Thyroid gland (tissue), 4 donors: Measurements from ENCODE around the gene CTSO. TPM values are rescaled to one million over a fixed set of nuclear protein-coding genes. Genes with fewer than 3 reads are reported as not detected.

Experiments
- DNase-seq, 2 donors: peaks; one replicate each; pipeline ENCODE4 v3.0.0-alpha.2; 2019
- H3K27ac ChIP-seq, 3 donors: fragments of 200-600 bp; sonication (generic); 1 replicate in 2 of 3; 2 replicates in 1 of 3; pipeline ENCODE4 v1.5.1; 2016 to 2019; ENCODE audit warnings: mild to moderate bottlenecking in 1 of 3, moderate library complexity in 1 of 3
- H3K27me3 ChIP-seq: fragments of 200-600 bp; sonication (generic); one replicate; pipeline ENCODE4 v1.5.1; 2019
- H3K36me3 ChIP-seq, 2 donors: fragments of 200-600 bp; sonication (generic); one replicate each; pipeline ENCODE4 v1.5.1; 2016 to 2019
- H3K4me1 ChIP-seq, 2 donors: fragments of 200-600 bp; sonication (generic); one replicate each; pipeline ENCODE4 v1.5.1; 2017 to 2019
- H3K4me3 ChIP-seq, 3 donors: fragments of 200-600 bp; sonication (generic); replicated peaks in 1 of 3; 1 replicate in 2 of 3; 2 replicates in 1 of 3; pipeline ENCODE4 v1.5.1; 2016; ENCODE audit warnings: mild to moderate bottlenecking in 1 of 3
- H3K9me3 ChIP-seq: fragments of 200-600 bp; sonication (generic); one replicate; pipeline ENCODE4 v1.5.1; 2017
- POLR2A ChIP-seq, 2 donors: fragments of 450-650 bp; IDR thresholded peaks; one replicate each; pipeline ENCODE4 v1.6.1; 2017; ENCODE audit warnings: antibody characterized with exemption in 2 of 2, mild to moderate bottlenecking in 2 of 2, moderate library complexity in 1 of 2
- WGBS, 2 donors: methylation state at CpG; one replicate each; pipeline ENCODE4 v1.1.5; 2017; 5-methylcytosine and 5-hydroxymethylcytosine counted together
- intact Hi-C: fragments of 100-400 bp; cut with DNase I; formaldehyde crosslinking; loops from one replicate; pipeline ENCODE4 v1.15.1; 2023
- total RNA-seq, 4 donors: library from RNA; depleted of rRNA; stranded (reverse); fragments of >200 nt; gene quantifications; one replicate each; pipeline ENCODE4 v1.2.3, GENCODE V29; 2016
- TF ChIP-seq, protein P1 (sequence below), 6 experiments: fragments of 200-600 bp in 3 of 6; fragments of 450-650 bp in 3 of 6; sonication (generic) in 3 of 6; IDR thresholded peaks; one replicate each; pipeline ENCODE4 v1.5.1; 2016 to 2019; ENCODE audit warnings: antibody characterized with exemption in 6 of 6, mild to moderate bottlenecking in 2 of 6, inconsistent platforms in 1 of 6, moderate library complexity in 1 of 6

CTSO gene
- total RNA-seq, 4 donors from 2014 or later, result 31.9 to 36.3 (median 35.6) TPM

GRCh38 chr4:155891058-155891457 lies 62.6 kb downstream of the CTSO start:
- H3K27me3 ChIP-seq, result no peaks in the 10 kb centered on the region
- intact Hi-C loops, result no loop called here
- no peak overlapping the region for H3K27ac ChIP-seq
- no peak for TF ChIP-seq POLR2A (IDR thresholded peaks at IDR 0.05)
- TF ChIP-seq, protein P1, sequence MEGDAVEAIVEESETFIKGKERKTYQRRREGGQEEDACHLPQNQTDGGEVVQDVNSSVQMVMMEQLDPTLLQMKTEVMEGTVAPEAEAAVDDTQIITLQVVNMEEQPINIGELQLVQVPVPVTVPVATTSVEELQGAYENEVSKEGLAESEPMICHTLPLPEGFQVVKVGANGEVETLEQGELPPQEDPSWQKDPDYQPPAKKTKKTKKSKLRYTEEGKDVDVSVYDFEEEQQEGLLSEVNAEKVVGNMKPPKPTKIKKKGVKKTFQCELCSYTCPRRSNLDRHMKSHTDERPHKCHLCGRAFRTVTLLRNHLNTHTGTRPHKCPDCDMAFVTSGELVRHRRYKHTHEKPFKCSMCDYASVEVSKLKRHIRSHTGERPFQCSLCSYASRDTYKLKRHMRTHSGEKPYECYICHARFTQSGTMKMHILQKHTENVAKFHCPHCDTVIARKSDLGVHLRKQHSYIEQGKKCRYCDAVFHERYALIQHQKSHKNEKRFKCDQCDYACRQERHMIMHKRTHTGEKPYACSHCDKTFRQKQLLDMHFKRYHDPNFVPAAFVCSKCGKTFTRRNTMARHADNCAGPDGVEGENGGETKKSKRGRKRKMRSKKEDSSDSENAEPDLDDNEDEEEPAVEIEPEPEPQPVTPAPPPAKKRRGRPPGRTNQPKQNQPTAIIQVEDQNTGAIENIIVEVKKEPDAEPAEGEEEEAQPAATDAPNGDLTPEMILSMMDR (IDR thresholded peaks at IDR 0.05), result no peak
- H3K4me3 ChIP-seq, result no peak overlapping the region
- no peaks in the 10 kb centered on the region for H3K4me1 ChIP-seq
- DNase-seq, result no peak
- no peaks in the 10 kb centered on the region for H3K9me3 ChIP-seq
- WGBS, 2 donors, result 82% methylated on average over 3 of the region's 3 CpGs
- H3K36me3 ChIP-seq, result no peaks in the 10 kb centered on the region

GRCh38 chr4:155889946-155890345 lies 63.7 kb downstream of the CTSO start:
- H3K4me1 ChIP-seq, result no peaks in the 10 kb centered on the region
- WGBS, 2 donors, result 82 to 90% methylated on average over 2 of the region's 2 CpGs
- H3K27me3 ChIP-seq, result no peaks in the 10 kb centered on the region
- no peak overlapping the region for H3K27ac ChIP-seq
- intact Hi-C loops, result no loop called here
- TF ChIP-seq POLR2A (IDR thresholded peaks at IDR 0.05), result no peak
- TF ChIP-seq, protein P1 (IDR thresholded peaks at IDR 0.05), result no peak
- no peak overlapping the region for H3K4me3 ChIP-seq
- H3K9me3 ChIP-seq, result no peaks in the 10 kb centered on the region
- no peaks in the 10 kb centered on the region for H3K36me3 ChIP-seq
- no peak for DNase-seq

- 41 to 58% methylated on average over 5 of the region's 5 CpGs for WGBS, 2 donors
- DNase-seq, result no peak
- intact Hi-C loops, result no loop called here
- no peaks in the 10 kb centered on the region for H3K9me3 ChIP-seq
- H3K4me3 ChIP-seq, result no peak overlapping the region
- H3K27ac ChIP-seq, result no peak overlapping the region
- H3K36me3 ChIP-seq, result no peaks in the 10 kb centered on the region
- no peaks in the 10 kb centered on the region for H3K4me1 ChIP-seq
- H3K27me3 ChIP-seq, result no peaks in the 10 kb centered on the region
- TF ChIP-seq POLR2A (IDR thresholded peaks at IDR 0.05), result no peak
- TF ChIP-seq, protein P1 (IDR thresholded peaks at IDR 0.05), result no peak
These were observed 64.5 kb downstream of the CTSO start for GRCh38 chr4:155889031-155889793.

GRCh38 chr4:155887847-155888570 lies 65.7 kb downstream of the CTSO start:
- TF ChIP-seq, protein P1 (IDR thresholded peaks at IDR 0.05), result no peak
- no peak for TF ChIP-seq POLR2A (IDR thresholded peaks at IDR 0.05)
- Histone ChIP-seq H3K4me3 (no peak overlapping the region), H3K27me3 (no peaks in the 10 kb centered on the region), H3K4me1 (no peaks in the 10 kb centered on the region), H3K36me3 (no peaks in the 10 kb centered on the region), H3K9me3 (no peaks in the 10 kb centered on the region), H3K27ac (no peak overlapping the region)
- intact Hi-C loops, result no loop called here
- WGBS, 2 donors, result 63 to 76% methylated on average over 5 to 6 of the region's 6 CpGs
- DNase-seq, result no peak

- H3K27me3 ChIP-seq, result no peaks in the 10 kb centered on the region
- intact Hi-C loops, result no loop called here
- H3K27ac ChIP-seq, result no peak overlapping the region
- no peaks in the 10 kb centered on the region for H3K9me3 ChIP-seq
- no peaks in the 10 kb centered on the region for H3K36me3 ChIP-seq
- H3K4me1 ChIP-seq, result no peaks in the 10 kb centered on the region
- DNase-seq, result no peak
- TF ChIP-seq POLR2A (IDR thresholded peaks at IDR 0.05), result no peak
- TF ChIP-seq, protein P1 (IDR thresholded peaks at IDR 0.05), result no peak
- WGBS, 2 donors, result 84 to 87% methylated on average over 1 of the region's 1 CpG
- H3K4me3 ChIP-seq, result no peak overlapping the region
These were observed 66.6 kb downstream of the CTSO start for GRCh38 chr4:155887045-155887444.
